IMR-90 (cell line): Measurements from ENCODE around the gene DSN1. TPM values are rescaled to one million over a fixed set of nuclear protein-coding genes. Genes with fewer than 3 reads are reported as not detected.

ENCODE experiments used
- ATAC-seq: fragments of 200-7000 bp; cut with Tn5 transposase; 2 replicates; pipeline ENCODE4 v1.9.1; 2020; ENCODE audit warnings: low read depth, mild to moderate bottlenecking, moderate library complexity
- BruUV-seq: library from RNA; stranded (reverse); fragments of 400-500 nt; replicated peaks from 2 replicates; lab custom pipeline; 2021; lab: Mats Ljungman, UMichigan
- CTCF ChIA-PET: fragments of 300-600 bp; formaldehyde crosslinking; extraction: SDS; loops from one replicate; lab custom pipeline; 2021; ENCODE audit warnings: antibody characterized with exemption; lab: Yijun Ruan, JAX
- POLR2A ChIA-PET: fragments of 300-600 bp; sonication (Branson Sonifier 250); formaldehyde crosslinking; loops from one replicate; lab custom pipeline; 2022; ENCODE audit warnings: antibody characterized with exemption; ENCODE audit not compliant: unreplicated experiment; lab: Charles Lee
- DNase-seq: peaks from one replicate; pipeline ENCODE4 v3.0.0; 2013
- H2AFZ ChIP-seq: replicated peaks from 2 replicates; pipeline ENCODE3; 2013; ENCODE audit warnings: low read length, mild to moderate bottlenecking; ENCODE audit not compliant: poor library complexity
- H2AK5ac ChIP-seq: 2 replicates; pipeline ENCODE4 v1.6.1; 2013; ENCODE audit warnings: low read depth, low read length, inconsistent platforms
- H2AK9ac ChIP-seq: replicated peaks from 2 replicates; pipeline ENCODE3; 2013; ENCODE audit warnings: mild to moderate bottlenecking, low read depth, low read length, moderate library complexity; ENCODE audit not compliant: poor library complexity
- H2BK120ac ChIP-seq: 2 replicates; pipeline ENCODE4 v1.6.1; 2013; ENCODE audit warnings: low read depth, low read length, inconsistent platforms
- H2BK15ac ChIP-seq: 3 replicates; pipeline ENCODE4 v1.6.1; 2013; ENCODE audit warnings: low read depth, low read length, inconsistent platforms
- H2BK20ac ChIP-seq: 2 replicates; pipeline ENCODE4 v1.6.1; 2013; ENCODE audit warnings: low read depth, mild to moderate bottlenecking, inconsistent platforms, low read length, moderate library complexity
- H2BK5ac ChIP-seq: 2 replicates; pipeline ENCODE4 v1.6.1; 2013; ENCODE audit warnings: mild to moderate bottlenecking, low read depth, low read length, inconsistent platforms; ENCODE audit not compliant: poor library complexity, severe bottlenecking
- H3K14ac ChIP-seq: replicated peaks from 2 replicates; pipeline ENCODE4 v1.6.1; 2013; ENCODE audit warnings: low read depth, low read length, inconsistent platforms
- H3K18ac ChIP-seq: 2 replicates; pipeline ENCODE4 v1.6.1; 2013; ENCODE audit warnings: low read depth, low read length, control low read depth
- H3K23ac ChIP-seq: 2 replicates; pipeline ENCODE4 v1.6.1; 2013; ENCODE audit warnings: low read depth, low read length, inconsistent platforms
- H3K27ac ChIP-seq: 2 replicates; pipeline ENCODE4 v1.5.1; 2013; ENCODE audit warnings: mild to moderate bottlenecking, control low read depth, low read length; ENCODE audit not compliant: insufficient read depth
- H3K27me3 ChIP-seq: 2 replicates; pipeline ENCODE4 v1.6.1; 2013; ENCODE audit warnings: low read length; ENCODE audit not compliant: control insufficient read depth, insufficient read depth
- H3K36me3 ChIP-seq: 2 replicates; pipeline ENCODE4 v1.6.1; 2013; ENCODE audit warnings: low read length, mixed read lengths; ENCODE audit not compliant: control insufficient read depth, insufficient read depth
- H3K4ac ChIP-seq: 2 replicates; pipeline ENCODE4 v1.6.1; 2013; ENCODE audit warnings: low read depth, low read length, inconsistent platforms
- H3K4me1 ChIP-seq: 2 replicates; pipeline ENCODE4 v1.6.1; 2013; ENCODE audit warnings: low read length, mixed read lengths; ENCODE audit not compliant: control insufficient read depth, insufficient read depth
- H3K4me2 ChIP-seq: 2 replicates; pipeline ENCODE4 v1.6.1; 2013; ENCODE audit warnings: low read depth, mild to moderate bottlenecking, control low read depth, low read length, moderate library complexity
- H3K4me3 ChIP-seq: 2 replicates; pipeline ENCODE4 v1.5.1; 2013; ENCODE audit warnings: low read depth, mild to moderate bottlenecking, control low read depth, low read length, moderate library complexity; ENCODE audit not compliant: insufficient read depth
- H3K56ac ChIP-seq: 2 replicates; pipeline ENCODE4 v1.6.1; 2013; ENCODE audit warnings: low read length, inconsistent platforms; ENCODE audit not compliant: insufficient read depth; ENCODE audit errors: extremely low read depth
- H3K79me1 ChIP-seq, 2 experiments: 2 replicates each; pipeline ENCODE4 v1.6.1; 2013; ENCODE audit warnings: low read length in 2 of 2, inconsistent platforms in 1 of 2, low read depth in 1 of 2
- H3K9ac ChIP-seq: 2 replicates; pipeline ENCODE4 v1.6.1; 2013; ENCODE audit warnings: low read depth, low read length, control low read depth
- H3K9me1 ChIP-seq: 2 replicates; pipeline ENCODE4 v1.6.1; 2013; ENCODE audit warnings: low read length, inconsistent platforms; ENCODE audit not compliant: insufficient read depth
- H3K9me3 ChIP-seq: 2 replicates; pipeline ENCODE4 v1.6.1; 2013; ENCODE audit warnings: low read length; ENCODE audit not compliant: control insufficient read depth, insufficient read depth
- H4K20me1 ChIP-seq: 2 replicates; pipeline ENCODE4 v1.6.1; 2013; ENCODE audit warnings: low read length, inconsistent platforms; ENCODE audit not compliant: insufficient read depth
- H4K5ac ChIP-seq: 2 replicates; pipeline ENCODE4 v1.6.1; 2013; ENCODE audit warnings: mild to moderate bottlenecking, low read depth, low read length, control low read depth
- H4K8ac ChIP-seq, 2 experiments: 2 replicates each; pipeline ENCODE4 v1.6.1; 2013; ENCODE audit warnings: low read depth in 2 of 2, low read length in 2 of 2, control low read depth in 1 of 2, inconsistent platforms in 1 of 2
- H4K91ac ChIP-seq: 2 replicates; pipeline ENCODE4 v1.6.1; 2013; ENCODE audit warnings: low read depth, low read length, inconsistent platforms; ENCODE audit not compliant: insufficient read depth
- BHLHE40 ChIP-seq: fragments of 150-350 bp; IDR thresholded peaks from 2 replicates; pipeline ENCODE4 v1.6.1; 2016; ENCODE audit warnings: mild to moderate bottlenecking, low read depth, low read length
- CEBPB ChIP-seq: IDR thresholded peaks from 2 replicates; pipeline ENCODE4 v1.6.1; 2012; ENCODE audit warnings: low read depth, low read length, improper control_type of control experiment
- CHD1 ChIP-seq: IDR thresholded peaks from 2 replicates; pipeline ENCODE4 v1.6.1; 2012; ENCODE audit warnings: low read depth, low read length, improper control_type of control experiment
- FOS ChIP-seq: fragments of 150-350 bp; IDR thresholded peaks from 2 replicates; pipeline ENCODE4 v1.6.1; 2016; ENCODE audit warnings: low read depth, low read length
- MAFK ChIP-seq: IDR thresholded peaks from 2 replicates; pipeline ENCODE4 v1.6.1; 2012; ENCODE audit warnings: low read depth, low read length, improper control_type of control experiment
- MAZ ChIP-seq: IDR thresholded peaks from 2 replicates; pipeline ENCODE4 v1.6.1; 2012; ENCODE audit warnings: low read depth, mild to moderate bottlenecking, low read length, improper control_type of control experiment, moderate library complexity, borderline replicate concordance
- MXI1 ChIP-seq: IDR thresholded peaks from 2 replicates; pipeline ENCODE4 v1.6.1; 2012; ENCODE audit warnings: low read depth, mild to moderate bottlenecking, low read length, moderate library complexity, borderline replicate concordance
- POLR2A ChIP-seq: IDR thresholded peaks from 2 replicates; pipeline ENCODE4 v1.6.1; 2012; ENCODE audit warnings: mild to moderate bottlenecking, low read depth, low read length
- RAD21 ChIP-seq: IDR thresholded peaks from 2 replicates; pipeline ENCODE4 v1.6.1; 2012; ENCODE audit warnings: low read length, improper control_type of control experiment
- RFX5 ChIP-seq: IDR thresholded peaks from 2 replicates; pipeline ENCODE4 v1.8.0; 2012; ENCODE audit warnings: low read depth, mild to moderate bottlenecking, low read length, moderate library complexity
- SMC3 ChIP-seq: fragments of 150-350 bp; IDR thresholded peaks from 2 replicates; pipeline ENCODE4 v1.6.1; 2016; ENCODE audit warnings: low read depth, mild to moderate bottlenecking, antibody characterized with exemption, low read length, moderate library complexity
- WGBS, 2 experiments: methylation state at CpG; one replicate each; pipeline versions ENCODE4 v1.1.5 to v1.1.7; 2013; ENCODE audit warnings: missing lambda C conversion rate in 2 of 2; ENCODE audit not compliant: insufficient read length in 1 of 2; ENCODE audit errors: extremely low coverage in 2 of 2; 5-methylcytosine and 5-hydroxymethylcytosine counted together
- dilution Hi-C: fragments of 300-500 bp; cut with HindIII; formaldehyde crosslinking; loops from one replicate; pipeline ENCODE4 v1.14.3; 2018; ENCODE audit warnings: low sequenced_read_pairs; ENCODE audit not compliant: unreplicated experiment
- in situ Hi-C: fragments of 300-500 bp; cut with MboI; formaldehyde crosslinking; loops from 3 replicates; pipeline ENCODE4 v1.14.3; 2019; ENCODE audit warnings: low sequenced_read_pairs, inconsistent platforms, mixed read lengths
- intact Hi-C: fragments of 100-400 bp; cut with micrococcal nuclease; formaldehyde crosslinking; loops from 2 replicates; pipeline ENCODE4 v1.10.0; 2022
- polyA plus RNA-seq, 3 experiments: library from polyadenylated mRNA; depleted of rRNA; stranded (reverse); fragments of >200 nt; gene quantifications; 2 replicates each; pipeline ENCODE4 v1.2.3, GENCODE V29; 2012; ENCODE audit warnings: low replicate concordance in 1 of 3
- total RNA-seq: library from RNA; depleted of rRNA; stranded (reverse); fragments of >200 nt; gene quantifications from 2 replicates; pipeline ENCODE4 v1.2.3, GENCODE V29; 2012
- TF ChIP-seq, protein P1 (sequence below): fragments of 150-350 bp; IDR thresholded peaks from 2 replicates; pipeline ENCODE4 v1.6.1; 2016; ENCODE audit warnings: low read depth, mild to moderate bottlenecking, low read length, moderate library complexity, borderline replicate concordance
- TF ChIP-seq, protein P2 (sequence below): conservative IDR thresholded peaks from 2 replicates; pipeline ENCODE4 v1.5.1; 2012; ENCODE audit warnings: mild to moderate bottlenecking, low read depth, low read length, improper control_type of control experiment
- TF ChIP-seq, protein P3 (sequence below): fragments of 150-350 bp; IDR thresholded peaks from 2 replicates; pipeline ENCODE4 v1.6.1; 2017; ENCODE audit warnings: mild to moderate bottlenecking, antibody characterized with exemption, low read length, low read depth

The DSN1 gene
- total and polyA plus RNA-seq, 2 of the 4 experiments (the other 2 are of a cell fraction), result 10.5 to 16.3 TPM

DNA sequence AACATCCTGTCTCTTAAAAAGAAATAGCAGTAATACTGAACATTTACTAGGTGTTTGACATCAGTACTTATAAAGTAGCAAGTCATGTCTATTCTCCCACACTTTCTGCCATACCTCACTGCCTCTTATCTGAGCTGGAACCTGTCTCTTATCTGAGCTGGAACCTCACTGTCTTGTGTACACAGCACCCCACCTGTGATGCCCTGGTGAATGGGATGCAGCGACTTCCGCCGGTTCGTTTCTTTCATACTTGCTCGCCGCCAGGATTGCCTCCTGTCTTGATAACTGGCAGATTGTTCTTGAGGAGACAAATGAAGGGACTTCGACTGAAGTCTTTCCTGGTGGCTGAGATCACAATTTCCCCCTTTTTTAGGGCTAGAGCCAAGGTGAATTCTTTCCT, 2.9 kb downstream of the DSN1 start:
- H3K23ac ChIP-seq, result no peak overlapping the region
- no peak overlapping the region for H2AK5ac ChIP-seq
- H3K9ac ChIP-seq, result no peak overlapping the region
- in situ Hi-C loops (no loop called here), intact Hi-C loops (no loop called here), dilution Hi-C loops (no loop called here)
- ATAC-seq (no peak), DNase-seq (no peak)
- H3K4ac ChIP-seq, result no peak overlapping the region
- no peak overlapping the region for H3K27ac ChIP-seq
- H3K4me2 ChIP-seq, result no peak overlapping the region
- no peak overlapping the region for H4K91ac ChIP-seq
- H3K27me3 ChIP-seq, result no peaks in the 10 kb centered on the region
- H2BK20ac ChIP-seq, result no peak overlapping the region
- 94% methylated on average over 5 of the region's 7 CpGs; no CpG with 5 or more reads in 1 of the 2 experiments for WGBS, 2 experiments
- POLR2A ChIA-PET, result no interaction called here
- peaks cover 4 to 21% of the 10 kb centered on the region in 2 experiments; a peak in 3 of 4 replicates for H3K79me1 ChIP-seq
- no peaks in the 10 kb centered on the region for H4K20me1 ChIP-seq
- no peak overlapping the region for H4K5ac ChIP-seq
- no peak overlapping the region for H3K14ac ChIP-seq
- peaks cover 6% of the 10 kb centered on the region; the same call in 1 of the 2 replicates for H3K4me1 ChIP-seq
- TF ChIP-seq MAZ, result no peak
- TF ChIP-seq, protein P1, sequence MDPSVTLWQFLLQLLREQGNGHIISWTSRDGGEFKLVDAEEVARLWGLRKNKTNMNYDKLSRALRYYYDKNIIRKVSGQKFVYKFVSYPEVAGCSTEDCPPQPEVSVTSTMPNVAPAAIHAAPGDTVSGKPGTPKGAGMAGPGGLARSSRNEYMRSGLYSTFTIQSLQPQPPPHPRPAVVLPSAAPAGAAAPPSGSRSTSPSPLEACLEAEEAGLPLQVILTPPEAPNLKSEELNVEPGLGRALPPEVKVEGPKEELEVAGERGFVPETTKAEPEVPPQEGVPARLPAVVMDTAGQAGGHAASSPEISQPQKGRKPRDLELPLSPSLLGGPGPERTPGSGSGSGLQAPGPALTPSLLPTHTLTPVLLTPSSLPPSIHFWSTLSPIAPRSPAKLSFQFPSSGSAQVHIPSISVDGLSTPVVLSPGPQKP, result no peak
- TF ChIP-seq BHLHE40, result no peak
- TF ChIP-seq, protein P2, sequence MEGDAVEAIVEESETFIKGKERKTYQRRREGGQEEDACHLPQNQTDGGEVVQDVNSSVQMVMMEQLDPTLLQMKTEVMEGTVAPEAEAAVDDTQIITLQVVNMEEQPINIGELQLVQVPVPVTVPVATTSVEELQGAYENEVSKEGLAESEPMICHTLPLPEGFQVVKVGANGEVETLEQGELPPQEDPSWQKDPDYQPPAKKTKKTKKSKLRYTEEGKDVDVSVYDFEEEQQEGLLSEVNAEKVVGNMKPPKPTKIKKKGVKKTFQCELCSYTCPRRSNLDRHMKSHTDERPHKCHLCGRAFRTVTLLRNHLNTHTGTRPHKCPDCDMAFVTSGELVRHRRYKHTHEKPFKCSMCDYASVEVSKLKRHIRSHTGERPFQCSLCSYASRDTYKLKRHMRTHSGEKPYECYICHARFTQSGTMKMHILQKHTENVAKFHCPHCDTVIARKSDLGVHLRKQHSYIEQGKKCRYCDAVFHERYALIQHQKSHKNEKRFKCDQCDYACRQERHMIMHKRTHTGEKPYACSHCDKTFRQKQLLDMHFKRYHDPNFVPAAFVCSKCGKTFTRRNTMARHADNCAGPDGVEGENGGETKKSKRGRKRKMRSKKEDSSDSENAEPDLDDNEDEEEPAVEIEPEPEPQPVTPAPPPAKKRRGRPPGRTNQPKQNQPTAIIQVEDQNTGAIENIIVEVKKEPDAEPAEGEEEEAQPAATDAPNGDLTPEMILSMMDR, result no peak
- TF ChIP-seq CEBPB, result no peak
- TF ChIP-seq MAFK, result no peak
- no peak for TF ChIP-seq FOS
- no peak for TF ChIP-seq RFX5
- TF ChIP-seq RAD21, result no peak
- no peak for TF ChIP-seq POLR2A
- TF ChIP-seq MXI1, result no peak
- TF ChIP-seq CHD1, result no peak
- no peak for TF ChIP-seq SMC3
- TF ChIP-seq, protein P3, sequence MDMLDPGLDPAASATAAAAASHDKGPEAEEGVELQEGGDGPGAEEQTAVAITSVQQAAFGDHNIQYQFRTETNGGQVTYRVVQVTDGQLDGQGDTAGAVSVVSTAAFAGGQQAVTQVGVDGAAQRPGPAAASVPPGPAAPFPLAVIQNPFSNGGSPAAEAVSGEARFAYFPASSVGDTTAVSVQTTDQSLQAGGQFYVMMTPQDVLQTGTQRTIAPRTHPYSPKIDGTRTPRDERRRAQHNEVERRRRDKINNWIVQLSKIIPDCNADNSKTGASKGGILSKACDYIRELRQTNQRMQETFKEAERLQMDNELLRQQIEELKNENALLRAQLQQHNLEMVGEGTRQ, result no peak
- no peak overlapping the region for H3K18ac ChIP-seq
- H2BK5ac ChIP-seq, result no peak overlapping the region
- no peak overlapping the region for H4K8ac ChIP-seq
- peaks cover 6% of the 10 kb centered on the region for H3K36me3 ChIP-seq
- no TSS peak for BruUV-seq
- CTCF ChIA-PET, result no interaction called here
- H2AFZ ChIP-seq, result no peak overlapping the region
- no peak overlapping the region for H3K56ac ChIP-seq
- no peaks in the 10 kb centered on the region for H3K9me3 ChIP-seq
- H2AK9ac ChIP-seq, result no peak overlapping the region
- H2BK15ac ChIP-seq, result no peak overlapping the region
- no peaks in the 10 kb centered on the region for H3K9me1 ChIP-seq
- no peak overlapping the region for H2BK120ac ChIP-seq
- no peak overlapping the region for H3K4me3 ChIP-seq
